Lower lobe of right lung (tissue), 2 donors: ENCODE results near the gene PNLIP. TPM values are rescaled to one million over a fixed set of nuclear protein-coding genes. Genes with fewer than 3 reads are reported as not detected.

ENCODE experiments used
- ATAC-seq, 2 donors: fragments of 200-7000 bp; cut with Tn5 transposase; one replicate each; pipeline ENCODE4 v1.9.1; 2020 to 2022; ENCODE audit warnings: mild to moderate bottlenecking in 2 of 2, moderate library complexity in 2 of 2
- DNase-seq: peaks from one replicate; pipeline ENCODE4 v3.0.0-alpha.2; 2020
- H3K27ac ChIP-seq: fragments of 200-600 bp; one replicate; pipeline ENCODE4 v1.8.0; 2022
- H3K27me3 ChIP-seq: fragments of 200-600 bp; one replicate; pipeline ENCODE4 v1.8.0; 2022; ENCODE audit warnings: low read depth
- H3K36me3 ChIP-seq: fragments of 200-600 bp; one replicate; pipeline ENCODE4 v1.8.0; 2022; ENCODE audit warnings: mild to moderate bottlenecking
- H3K4me1 ChIP-seq: fragments of 200-600 bp; one replicate; pipeline ENCODE4 v1.8.0; 2022
- H3K4me3 ChIP-seq: fragments of 200-600 bp; one replicate; pipeline ENCODE4 v1.8.0; 2022; ENCODE audit warnings: mild to moderate bottlenecking
- H3K9me3 ChIP-seq: fragments of 200-600 bp; one replicate; pipeline ENCODE4 v1.8.0; 2022
- CTCF ChIP-seq: fragments of 200-600 bp; IDR thresholded peaks from one replicate; pipeline ENCODE4 v1.8.0; 2022; ENCODE audit warnings: antibody characterized with exemption, mild to moderate bottlenecking
- intact Hi-C: fragments of 100-400 bp; cut with DNase I; formaldehyde crosslinking; loops from one replicate; pipeline ENCODE4 v1.11.0; 2022
- total RNA-seq: library from RNA; stranded (reverse); fragmentation: NEBNext Ultra II Directional; extraction: Animal tissue kit (Norgen Biotek cat#: 25700); gene quantifications from one replicate; pipeline ENCODE4 v1.2.1, GENCODE V29; 2021
- donor health status: DM: no; HTN: yes; CAD: no; lungs with severe emphysema.

PNLIP gene
- total RNA-seq, 1 donor from 2014 or later = not detected

GRCh38 chr10:116614796-116615195 lies 69.1 kb downstream of the PNLIP start:
- intact Hi-C loops = no loop called here
- no peak for DNase-seq
- peaks cover 9% of the 10 kb centered on the region for H3K27me3 ChIP-seq
- H3K36me3 ChIP-seq = no peaks in the 10 kb centered on the region
- no peak overlapping the region for H3K27ac ChIP-seq
- H3K9me3 ChIP-seq = no peaks in the 10 kb centered on the region
- no peaks in the 10 kb centered on the region for H3K4me1 ChIP-seq
- no peak for ATAC-seq
- no peak overlapping the region for H3K4me3 ChIP-seq
- no peak for TF ChIP-seq CTCF

DNA sequence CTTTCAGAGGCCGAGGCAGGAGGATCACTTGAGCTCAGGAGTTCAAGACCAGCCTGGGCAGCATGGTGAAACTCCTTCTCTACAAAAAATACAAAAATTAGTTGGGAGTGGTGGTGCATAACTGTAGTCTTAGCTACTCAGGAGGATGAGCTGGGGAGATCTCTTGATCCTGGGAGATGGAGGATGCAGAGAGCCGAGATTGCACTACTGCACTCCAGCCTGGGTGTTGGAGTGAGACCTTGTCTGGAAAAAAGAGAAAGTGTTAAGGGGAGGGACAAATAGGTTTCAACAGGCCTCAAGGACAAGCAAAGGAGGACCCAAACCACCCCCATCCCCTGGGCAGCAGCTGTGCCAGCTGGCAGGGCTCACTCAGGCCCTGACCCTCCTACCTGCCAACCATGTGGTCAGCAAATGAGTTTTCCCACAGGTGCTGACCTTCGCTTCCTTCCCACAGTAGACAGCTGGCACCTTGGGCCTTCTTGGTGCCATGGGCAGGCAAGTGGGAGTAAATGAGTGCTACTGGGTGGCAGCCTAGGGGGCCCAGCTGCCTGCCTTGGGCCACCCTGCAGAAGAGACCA lies 69.6 kb downstream of the PNLIP start:
- TF ChIP-seq CTCF = no peak
- no peak for ATAC-seq

More for the DNA sequence above, 69.6 kb downstream of the PNLIP start:
- H3K27ac ChIP-seq = no peak overlapping the region
- no peaks in the 10 kb centered on the region for H3K9me3 ChIP-seq
- no peaks in the 10 kb centered on the region for H3K4me1 ChIP-seq
- peaks cover 8% of the 10 kb centered on the region for H3K27me3 ChIP-seq
- intact Hi-C loops = no loop called here
- H3K36me3 ChIP-seq = no peaks in the 10 kb centered on the region
- no peak for DNase-seq
- H3K4me3 ChIP-seq = no peak overlapping the region

Other genes with a start within 250 kb of the PNLIP start
- not detected for gene CCDC172, start 221.5 kb upstream of the PNLIP start, total RNA-seq
- gene PNLIPRP3, start 118.1 kb upstream of the PNLIP start, total RNA-seq = not detected
- not detected for gene PNLIPRP1, start 45.0 kb downstream of the PNLIP start, total RNA-seq
- gene PNLIPRP2, start 75.0 kb downstream of the PNLIP start, total RNA-seq = not detected
- gene HSPA12A, start 196.6 kb downstream of the PNLIP start, total RNA-seq = 8.8 TPM